GM12878 (cell line): Measurements from ENCODE around the gene GMCL1. TPM values are rescaled to one million over a fixed set of nuclear protein-coding genes. Genes with fewer than 3 reads are reported as not detected.

Source experiments
- BCL11A ChIP-seq: IDR thresholded peaks from 2 replicates; pipeline ENCODE4 v1.6.1; 2011; ENCODE audit warnings: low read depth, low read length
- BRCA1 ChIP-seq: IDR thresholded peaks from 2 replicates; pipeline ENCODE4 v1.6.1; 2011; ENCODE audit warnings: low read depth, low read length, improper control_type of control experiment
- CUX1 ChIP-seq: IDR thresholded peaks from 2 replicates; pipeline ENCODE4 v1.6.1; 2012; ENCODE audit warnings: improper control_type of control experiment, low read depth, low read length; ENCODE audit not compliant: insufficient replicate concordance
- EZH2 ChIP-seq: IDR thresholded peaks from 2 replicates; pipeline ENCODE4 v1.6.1; 2012; ENCODE audit warnings: low read depth, mild to moderate bottlenecking, control low read depth, inconsistent platforms, low read length, borderline replicate concordance; ENCODE audit not compliant: control insufficient read depth
- GATAD2B ChIP-seq: fragments of 450-650 bp; conservative IDR thresholded peaks from 2 replicates; pipeline ENCODE4 v1.6.1; 2017; ENCODE audit warnings: low read depth, mild to moderate bottlenecking, moderate library complexity
- HCFC1 ChIP-seq: fragments of 150-350 bp; IDR thresholded peaks from 2 replicates; pipeline ENCODE4 v1.6.1; 2014; ENCODE audit warnings: low read length
- HDAC6 ChIP-seq: fragments of 200-600 bp; sonication (generic); IDR thresholded peaks from one replicate; pipeline ENCODE4 v1.8.0; 2017; ENCODE audit warnings: antibody characterized with exemption; ENCODE audit not compliant: unreplicated experiment
- JUNB ChIP-seq: IDR thresholded peaks from 2 replicates; pipeline ENCODE4 v1.6.1; 2016; ENCODE audit warnings: antibody characterized with exemption, mild to moderate bottlenecking
- LARP7 ChIP-seq: fragments of 450-650 bp; IDR thresholded peaks from 2 replicates; pipeline ENCODE4 v1.6.1; 2017; ENCODE audit warnings: mild to moderate bottlenecking
- POLR2AphosphoS2 ChIP-seq: IDR thresholded peaks from 2 replicates; pipeline ENCODE4 v1.6.1; 2011; ENCODE audit warnings: low read depth, mild to moderate bottlenecking, low read length, improper control_type of control experiment, moderate library complexity
- SIN3A ChIP-seq: IDR thresholded peaks from 2 replicates; pipeline ENCODE4 v1.6.1; 2012; ENCODE audit warnings: low read depth, low read length, improper control_type of control experiment
- TAF1 ChIP-seq: IDR thresholded peaks from 2 replicates; pipeline ENCODE4 v1.6.1; 2011; ENCODE audit warnings: mild to moderate bottlenecking, low read depth, low read length, borderline replicate concordance
- TBL1XR1 ChIP-seq: IDR thresholded peaks from 2 replicates; pipeline ENCODE4 v1.6.1; 2012; ENCODE audit warnings: low read depth, low read length, improper control_type of control experiment
- TCF3 ChIP-seq: IDR thresholded peaks from 2 replicates; pipeline ENCODE4 v1.6.1; 2012; ENCODE audit warnings: low read depth, mild to moderate bottlenecking, low read length, borderline replicate concordance; ENCODE audit not compliant: insufficient read depth
- ZNF592 ChIP-seq: fragments of 450-650 bp; IDR thresholded peaks from 2 replicates; pipeline ENCODE4 v1.6.1; 2017; ENCODE audit warnings: mild to moderate bottlenecking, moderate library complexity
- polyA plus RNA-seq, 11 experiments: library from polyadenylated mRNA; depleted of rRNA in 4 of 11; unstranded in 6 of 11; stranded (reverse) in 5 of 11; fragments of >200 nt; fragmentation: Nextera tagmentation in 4 of 11; fragmentation: Illumina TruSeq in 1 of 11; extraction: Ambion mirVana in 4 of 11; extraction: Trizol in 1 of 11; gene quantifications; 1 replicate in 1 of 11; 2 replicates in 10 of 11; pipeline versions ENCODE4 v1.2.1 to v1.2.3, GENCODE V29; 2011 to 2016; ENCODE audit warnings: inconsistent platforms in 2 of 11, missing spikeins in 2 of 11, low read depth in 1 of 11
- total RNA-seq, 4 experiments: library from RNA; depleted of rRNA in 3 of 4; stranded (reverse); fragments of >200 nt in 3 of 4; fragmentation: Illumina TruSeq in 1 of 4; extraction: Trizol in 1 of 4; gene quantifications; 2 replicates each; pipeline versions ENCODE4 v1.2.1 to v1.2.3, GENCODE V29; 2013 to 2021
- TF ChIP-seq, protein P1 (sequence below): fragments of 150-350 bp; IDR thresholded peaks from 2 replicates; pipeline ENCODE4 v1.6.1; 2014; ENCODE audit warnings: mild to moderate bottlenecking, low read depth, low read length
- TF ChIP-seq, protein P2 (sequence below): IDR thresholded peaks from 2 replicates; pipeline ENCODE4 v1.6.1; 2011; ENCODE audit warnings: mild to moderate bottlenecking, low read depth, low read length, moderate library complexity; ENCODE audit not compliant: insufficient replicate concordance

GMCL1 gene
- total and polyA plus RNA-seq, 10 of the 15 experiments (the other 5 are each of a cell fraction or from before 2014, with no cell fraction given): 3.7 to 21.4 (median 12.3) TPM

GRCh38 chr2:69914164-69914949 lies 84.9 kb downstream of the GMCL1 start (continued):
- TF ChIP-seq TCF3 (0 out of 2 replicates have a peak, but pooled peaks have one; percentile 38), GATAD2B (peak; percentile 92), POLR2AphosphoS2 (no peak), BCL11A (no peak), HDAC6 (no peak), SIN3A (peak; percentile 23; the same call in 1 of the 2 replicates), EZH2 (no peak), JUNB (no peak), HCFC1 (0 out of 2 replicates have a peak, but pooled peaks have one; percentile 2), TBL1XR1 (no peak), BRCA1 (no peak), CUX1 (no peak), ZNF592 (no peak), LARP7 (peak; percentile 96), TAF1 (no peak; the same call in 1 of the 2 replicates)
- TF ChIP-seq, protein P1, sequence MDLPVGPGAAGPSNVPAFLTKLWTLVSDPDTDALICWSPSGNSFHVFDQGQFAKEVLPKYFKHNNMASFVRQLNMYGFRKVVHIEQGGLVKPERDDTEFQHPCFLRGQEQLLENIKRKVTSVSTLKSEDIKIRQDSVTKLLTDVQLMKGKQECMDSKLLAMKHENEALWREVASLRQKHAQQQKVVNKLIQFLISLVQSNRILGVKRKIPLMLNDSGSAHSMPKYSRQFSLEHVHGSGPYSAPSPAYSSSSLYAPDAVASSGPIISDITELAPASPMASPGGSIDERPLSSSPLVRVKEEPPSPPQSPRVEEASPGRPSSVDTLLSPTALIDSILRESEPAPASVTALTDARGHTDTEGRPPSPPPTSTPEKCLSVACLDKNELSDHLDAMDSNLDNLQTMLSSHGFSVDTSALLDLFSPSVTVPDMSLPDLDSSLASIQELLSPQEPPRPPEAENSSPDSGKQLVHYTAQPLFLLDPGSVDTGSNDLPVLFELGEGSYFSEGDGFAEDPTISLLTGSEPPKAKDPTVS: no peak
- TF ChIP-seq, protein P2, sequence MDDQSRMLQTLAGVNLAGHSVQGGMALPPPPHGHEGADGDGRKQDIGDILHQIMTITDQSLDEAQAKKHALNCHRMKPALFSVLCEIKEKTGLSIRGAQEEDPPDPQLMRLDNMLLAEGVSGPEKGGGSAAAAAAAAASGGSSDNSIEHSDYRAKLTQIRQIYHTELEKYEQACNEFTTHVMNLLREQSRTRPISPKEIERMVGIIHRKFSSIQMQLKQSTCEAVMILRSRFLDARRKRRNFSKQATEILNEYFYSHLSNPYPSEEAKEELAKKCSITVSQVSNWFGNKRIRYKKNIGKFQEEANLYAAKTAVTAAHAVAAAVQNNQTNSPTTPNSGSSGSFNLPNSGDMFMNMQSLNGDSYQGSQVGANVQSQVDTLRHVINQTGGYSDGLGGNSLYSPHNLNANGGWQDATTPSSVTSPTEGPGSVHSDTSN: peak; percentile 22
